ENCODE measurements around the gene DPF3.

The DPF3 gene

GRCh38 chr14:72701237-72701565, 192.7 kb downstream of the DPF3 start:
- TF ChIP-seq CTCF (IDR thresholded peaks at IDR 0.05; ENCODE audit: low read length) (no peak), EZH2 (optimal IDR thresholded peaks at IDR 0.05; ENCODE audit: low read depth, low read length) (no peak), EZH2phosphoT487 (IDR thresholded peaks at IDR 0.05; ENCODE audit: low read length) (no peak)

GRCh38 chr14:72700338-72701236, 193.3 kb downstream of the DPF3 start:
- no peak overlapping the region for H3K4me3 ChIP-seq (ENCODE audit: low read length)
- no peaks in the 10 kb centered on the region for H3K36me3 ChIP-seq (replicated peaks; ENCODE audit: insufficient read depth, low read length)
- H3K79me2 ChIP-seq (ENCODE audit: low read length), result no peaks in the 10 kb centered on the region
- H3K4me1 ChIP-seq (ENCODE audit: low read length), result no peaks in the 10 kb centered on the region
- H3K27me3 ChIP-seq (replicated peaks; ENCODE audit: insufficient read depth, low read length), result no peaks in the 10 kb centered on the region
- no peaks in the 10 kb centered on the region for H3K9me3 ChIP-seq (replicated peaks; ENCODE audit: insufficient read depth, low read length)
- H2AFZ ChIP-seq (ENCODE audit: low read length), result no peak overlapping the region
- no peak for DNase-seq
- H3K27ac ChIP-seq (ENCODE audit: low read length), result no peak overlapping the region
- TF ChIP-seq EZH2phosphoT487 (IDR thresholded peaks at IDR 0.05; ENCODE audit: low read length), result no peak
- H3K9ac ChIP-seq (ENCODE audit: low read length), result no peak overlapping the region
- no peaks in the 10 kb centered on the region for H4K20me1 ChIP-seq (ENCODE audit: insufficient read depth, low read length)
- no peaks in the 10 kb centered on the region for H3K9me2 ChIP-seq (replicated peaks; ENCODE audit: insufficient read depth, low read length)
- no peak overlapping the region for H3K4me2 ChIP-seq (ENCODE audit: low read depth, low read length)
- no peaks in the 10 kb centered on the region for H3F3A ChIP-seq (ENCODE audit: insufficient read depth, low read length)

More at GRCh38 chr14:72701237-72701565, 192.7 kb downstream of the DPF3 start:
- no peak overlapping the region for H3K4me3 ChIP-seq (ENCODE audit: low read length)
- H3K27ac ChIP-seq (ENCODE audit: low read length), result no peak overlapping the region
- no peak overlapping the region for H3K9ac ChIP-seq (ENCODE audit: low read length)
- no peaks in the 10 kb centered on the region for H3K79me2 ChIP-seq (ENCODE audit: low read length)
- no peaks in the 10 kb centered on the region for H4K20me1 ChIP-seq (ENCODE audit: insufficient read depth, low read length)
- no peaks in the 10 kb centered on the region for H3K4me1 ChIP-seq (ENCODE audit: low read length)
- no peaks in the 10 kb centered on the region for H3K9me3 ChIP-seq (replicated peaks; ENCODE audit: insufficient read depth, low read length)
- H3K36me3 ChIP-seq (replicated peaks; ENCODE audit: insufficient read depth, low read length), result no peaks in the 10 kb centered on the region
- no peaks in the 10 kb centered on the region for H3F3A ChIP-seq (ENCODE audit: insufficient read depth, low read length)
- no peak for DNase-seq
- H3K9me2 ChIP-seq (replicated peaks; ENCODE audit: insufficient read depth, low read length), result no peaks in the 10 kb centered on the region
- H2AFZ ChIP-seq (ENCODE audit: low read length), result no peak overlapping the region
- H3K27me3 ChIP-seq (replicated peaks; ENCODE audit: insufficient read depth, low read length), result no peaks in the 10 kb centered on the region
- no peak overlapping the region for H3K4me2 ChIP-seq (ENCODE audit: low read depth, low read length)

GRCh38 chr14:72699852-72700257, 194.0 kb downstream of the DPF3 start:
- Histone ChIP-seq H4K20me1 (ENCODE audit: insufficient read depth, low read length) (no peaks in the 10 kb centered on the region), H3K4me1 (ENCODE audit: low read length) (no peaks in the 10 kb centered on the region), H3K9me3 (replicated peaks; ENCODE audit: insufficient read depth, low read length) (no peaks in the 10 kb centered on the region), H3K79me2 (ENCODE audit: low read length) (no peaks in the 10 kb centered on the region), H3K9ac (ENCODE audit: low read length) (no peak overlapping the region), H3K36me3 (replicated peaks; ENCODE audit: insufficient read depth, low read length) (no peaks in the 10 kb centered on the region), H3K4me3 (ENCODE audit: low read length) (no peak overlapping the region), H3F3A (ENCODE audit: insufficient read depth, low read length) (no peaks in the 10 kb centered on the region), H3K27me3 (replicated peaks; ENCODE audit: insufficient read depth, low read length) (no peaks in the 10 kb centered on the region), H3K9me2 (replicated peaks; ENCODE audit: insufficient read depth, low read length) (no peaks in the 10 kb centered on the region), H2AFZ (ENCODE audit: low read length) (no peak overlapping the region), H3K4me2 (ENCODE audit: low read depth, low read length) (no peak overlapping the region), H3K27ac (ENCODE audit: low read length) (no peak overlapping the region)
- TF ChIP-seq EZH2 (optimal IDR thresholded peaks at IDR 0.05; ENCODE audit: low read depth, low read length) (no peak), CTCF (IDR thresholded peaks at IDR 0.05; ENCODE audit: low read length) (no peak), EZH2phosphoT487 (IDR thresholded peaks at IDR 0.05; ENCODE audit: low read length) (no peak)
- no peak for DNase-seq

GRCh38 chr14:72699443-72699842, 194.5 kb downstream of the DPF3 start:
- Histone ChIP-seq H4K20me1 (ENCODE audit: insufficient read depth, low read length) (no peaks in the 10 kb centered on the region), H3K27ac (ENCODE audit: low read length) (no peak overlapping the region), H3K9ac (ENCODE audit: low read length) (no peak overlapping the region), H3K9me2 (replicated peaks; ENCODE audit: insufficient read depth, low read length) (no peaks in the 10 kb centered on the region), H3K36me3 (replicated peaks; ENCODE audit: insufficient read depth, low read length) (no peaks in the 10 kb centered on the region; the same call in 1 of the 2 replicates), H3K4me2 (ENCODE audit: low read depth, low read length) (no peak overlapping the region), H3K79me2 (ENCODE audit: low read length) (no peaks in the 10 kb centered on the region), H3K9me3 (replicated peaks; ENCODE audit: insufficient read depth, low read length) (no peaks in the 10 kb centered on the region), H2AFZ (ENCODE audit: low read length) (no peak overlapping the region), H3K27me3 (replicated peaks; ENCODE audit: insufficient read depth, low read length) (no peaks in the 10 kb centered on the region), H3K4me3 (ENCODE audit: low read length) (no peak overlapping the region), H3F3A (ENCODE audit: insufficient read depth, low read length) (no peaks in the 10 kb centered on the region), H3K4me1 (ENCODE audit: low read length) (no peaks in the 10 kb centered on the region)
- TF ChIP-seq EZH2phosphoT487 (IDR thresholded peaks at IDR 0.05; ENCODE audit: low read length) (no peak), EZH2 (optimal IDR thresholded peaks at IDR 0.05; ENCODE audit: low read depth, low read length) (no peak), CTCF (IDR thresholded peaks at IDR 0.05; ENCODE audit: low read length) (no peak)
- DNase-seq, result no peak
